IMR-90 (cell line): ENCODE measurements around the gene OPCML. TPM values are rescaled to one million over a fixed set of nuclear protein-coding genes. Genes with fewer than 3 reads are reported as not detected.

Experiments
- ATAC-seq: fragments of 200-7000 bp; cut with Tn5 transposase; 2 replicates; pipeline ENCODE4 v1.9.1; 2020; ENCODE audit warnings: low read depth, mild to moderate bottlenecking, moderate library complexity
- BruUV-seq: library from RNA; stranded (reverse); fragments of 400-500 nt; replicated peaks from 2 replicates; lab custom pipeline; 2021; lab: Mats Ljungman, UMichigan
- CTCF ChIA-PET: fragments of 300-600 bp; formaldehyde crosslinking; extraction: SDS; loops from one replicate; lab custom pipeline; 2021; ENCODE audit warnings: antibody characterized with exemption; lab: Yijun Ruan, JAX
- POLR2A ChIA-PET: fragments of 300-600 bp; sonication (Branson Sonifier 250); formaldehyde crosslinking; loops from one replicate; lab custom pipeline; 2022; ENCODE audit warnings: antibody characterized with exemption; ENCODE audit not compliant: unreplicated experiment; lab: Charles Lee
- DNase-seq: peaks from one replicate; pipeline ENCODE4 v3.0.0; 2013
- H2AFZ ChIP-seq: replicated peaks from 2 replicates; pipeline ENCODE3; 2013; ENCODE audit warnings: low read length, mild to moderate bottlenecking; ENCODE audit not compliant: poor library complexity
- H2AK5ac ChIP-seq: 2 replicates; pipeline ENCODE4 v1.6.1; 2013; ENCODE audit warnings: low read depth, low read length, inconsistent platforms
- H2AK9ac ChIP-seq: replicated peaks from 2 replicates; pipeline ENCODE3; 2013; ENCODE audit warnings: mild to moderate bottlenecking, low read depth, low read length, moderate library complexity; ENCODE audit not compliant: poor library complexity
- H2BK120ac ChIP-seq: 2 replicates; pipeline ENCODE4 v1.6.1; 2013; ENCODE audit warnings: low read depth, low read length, inconsistent platforms
- H2BK15ac ChIP-seq: 3 replicates; pipeline ENCODE4 v1.6.1; 2013; ENCODE audit warnings: low read depth, low read length, inconsistent platforms
- H2BK20ac ChIP-seq: 2 replicates; pipeline ENCODE4 v1.6.1; 2013; ENCODE audit warnings: low read depth, mild to moderate bottlenecking, inconsistent platforms, low read length, moderate library complexity
- H2BK5ac ChIP-seq: 2 replicates; pipeline ENCODE4 v1.6.1; 2013; ENCODE audit warnings: mild to moderate bottlenecking, low read depth, low read length, inconsistent platforms; ENCODE audit not compliant: poor library complexity, severe bottlenecking
- H3K14ac ChIP-seq: replicated peaks from 2 replicates; pipeline ENCODE4 v1.6.1; 2013; ENCODE audit warnings: low read depth, low read length, inconsistent platforms
- H3K18ac ChIP-seq: 2 replicates; pipeline ENCODE4 v1.6.1; 2013; ENCODE audit warnings: low read depth, low read length, control low read depth
- H3K23ac ChIP-seq: 2 replicates; pipeline ENCODE4 v1.6.1; 2013; ENCODE audit warnings: low read depth, low read length, inconsistent platforms
- H3K27ac ChIP-seq: 2 replicates; pipeline ENCODE4 v1.5.1; 2013; ENCODE audit warnings: mild to moderate bottlenecking, control low read depth, low read length; ENCODE audit not compliant: insufficient read depth
- H3K27me3 ChIP-seq: 2 replicates; pipeline ENCODE4 v1.6.1; 2013; ENCODE audit warnings: low read length; ENCODE audit not compliant: control insufficient read depth, insufficient read depth
- H3K36me3 ChIP-seq: 2 replicates; pipeline ENCODE4 v1.6.1; 2013; ENCODE audit warnings: low read length, mixed read lengths; ENCODE audit not compliant: control insufficient read depth, insufficient read depth
- H3K4ac ChIP-seq: 2 replicates; pipeline ENCODE4 v1.6.1; 2013; ENCODE audit warnings: low read depth, low read length, inconsistent platforms
- H3K4me1 ChIP-seq: 2 replicates; pipeline ENCODE4 v1.6.1; 2013; ENCODE audit warnings: low read length, mixed read lengths; ENCODE audit not compliant: control insufficient read depth, insufficient read depth
- H3K4me2 ChIP-seq: 2 replicates; pipeline ENCODE4 v1.6.1; 2013; ENCODE audit warnings: low read depth, mild to moderate bottlenecking, control low read depth, low read length, moderate library complexity
- H3K4me3 ChIP-seq: 2 replicates; pipeline ENCODE4 v1.5.1; 2013; ENCODE audit warnings: low read depth, mild to moderate bottlenecking, control low read depth, low read length, moderate library complexity; ENCODE audit not compliant: insufficient read depth
- H3K56ac ChIP-seq: 2 replicates; pipeline ENCODE4 v1.6.1; 2013; ENCODE audit warnings: low read length, inconsistent platforms; ENCODE audit not compliant: insufficient read depth; ENCODE audit errors: extremely low read depth
- H3K79me1 ChIP-seq, 2 experiments: 2 replicates each; pipeline ENCODE4 v1.6.1; 2013; ENCODE audit warnings: low read length in 2 of 2, inconsistent platforms in 1 of 2, low read depth in 1 of 2
- H3K9ac ChIP-seq: 2 replicates; pipeline ENCODE4 v1.6.1; 2013; ENCODE audit warnings: low read depth, low read length, control low read depth
- H3K9me1 ChIP-seq: 2 replicates; pipeline ENCODE4 v1.6.1; 2013; ENCODE audit warnings: low read length, inconsistent platforms; ENCODE audit not compliant: insufficient read depth
- H3K9me3 ChIP-seq: 2 replicates; pipeline ENCODE4 v1.6.1; 2013; ENCODE audit warnings: low read length; ENCODE audit not compliant: control insufficient read depth, insufficient read depth
- H4K20me1 ChIP-seq: 2 replicates; pipeline ENCODE4 v1.6.1; 2013; ENCODE audit warnings: low read length, inconsistent platforms; ENCODE audit not compliant: insufficient read depth
- H4K5ac ChIP-seq: 2 replicates; pipeline ENCODE4 v1.6.1; 2013; ENCODE audit warnings: mild to moderate bottlenecking, low read depth, low read length, control low read depth
- H4K8ac ChIP-seq, 2 experiments: 2 replicates each; pipeline ENCODE4 v1.6.1; 2013; ENCODE audit warnings: low read depth in 2 of 2, low read length in 2 of 2, control low read depth in 1 of 2, inconsistent platforms in 1 of 2
- H4K91ac ChIP-seq: 2 replicates; pipeline ENCODE4 v1.6.1; 2013; ENCODE audit warnings: low read depth, low read length, inconsistent platforms; ENCODE audit not compliant: insufficient read depth
- BHLHE40 ChIP-seq: fragments of 150-350 bp; IDR thresholded peaks from 2 replicates; pipeline ENCODE4 v1.6.1; 2016; ENCODE audit warnings: mild to moderate bottlenecking, low read depth, low read length
- CEBPB ChIP-seq: IDR thresholded peaks from 2 replicates; pipeline ENCODE4 v1.6.1; 2012; ENCODE audit warnings: low read depth, low read length, improper control_type of control experiment
- CHD1 ChIP-seq: IDR thresholded peaks from 2 replicates; pipeline ENCODE4 v1.6.1; 2012; ENCODE audit warnings: low read depth, low read length, improper control_type of control experiment
- CTCF ChIP-seq: conservative IDR thresholded peaks from 2 replicates; pipeline ENCODE4 v1.5.1; 2012; ENCODE audit warnings: mild to moderate bottlenecking, low read depth, low read length, improper control_type of control experiment
- ELK1 ChIP-seq: fragments of 150-350 bp; IDR thresholded peaks from 2 replicates; pipeline ENCODE4 v1.6.1; 2016; ENCODE audit warnings: low read depth, mild to moderate bottlenecking, low read length, moderate library complexity, borderline replicate concordance
- FOS ChIP-seq: fragments of 150-350 bp; IDR thresholded peaks from 2 replicates; pipeline ENCODE4 v1.6.1; 2016; ENCODE audit warnings: low read depth, low read length
- MAFK ChIP-seq: IDR thresholded peaks from 2 replicates; pipeline ENCODE4 v1.6.1; 2012; ENCODE audit warnings: low read depth, low read length, improper control_type of control experiment
- MAZ ChIP-seq: IDR thresholded peaks from 2 replicates; pipeline ENCODE4 v1.6.1; 2012; ENCODE audit warnings: low read depth, mild to moderate bottlenecking, low read length, improper control_type of control experiment, moderate library complexity, borderline replicate concordance
- MXI1 ChIP-seq: IDR thresholded peaks from 2 replicates; pipeline ENCODE4 v1.6.1; 2012; ENCODE audit warnings: low read depth, mild to moderate bottlenecking, low read length, moderate library complexity, borderline replicate concordance
- NFE2L2 ChIP-seq: fragments of 150-350 bp; IDR thresholded peaks from 2 replicates; pipeline ENCODE4 v1.6.1; 2016; ENCODE audit warnings: low read depth, mild to moderate bottlenecking, low read length
- POLR2A ChIP-seq: IDR thresholded peaks from 2 replicates; pipeline ENCODE4 v1.6.1; 2012; ENCODE audit warnings: mild to moderate bottlenecking, low read depth, low read length
- RAD21 ChIP-seq: IDR thresholded peaks from 2 replicates; pipeline ENCODE4 v1.6.1; 2012; ENCODE audit warnings: low read length, improper control_type of control experiment
- RCOR1 ChIP-seq: IDR thresholded peaks from 2 replicates; pipeline ENCODE4 v1.6.1; 2012; ENCODE audit warnings: mild to moderate bottlenecking, low read length, improper control_type of control experiment; ENCODE audit not compliant: insufficient replicate concordance
- RFX5 ChIP-seq: IDR thresholded peaks from 2 replicates; pipeline ENCODE4 v1.8.0; 2012; ENCODE audit warnings: low read depth, mild to moderate bottlenecking, low read length, moderate library complexity
- SMC3 ChIP-seq: fragments of 150-350 bp; IDR thresholded peaks from 2 replicates; pipeline ENCODE4 v1.6.1; 2016; ENCODE audit warnings: low read depth, mild to moderate bottlenecking, antibody characterized with exemption, low read length, moderate library complexity
- USF2 ChIP-seq: fragments of 150-350 bp; IDR thresholded peaks from 2 replicates; pipeline ENCODE4 v1.6.1; 2017; ENCODE audit warnings: mild to moderate bottlenecking, antibody characterized with exemption, low read length, low read depth
- WGBS, 2 experiments: methylation state at CpG; one replicate each; pipeline versions ENCODE4 v1.1.5 to v1.1.7; 2013; ENCODE audit warnings: missing lambda C conversion rate in 2 of 2; ENCODE audit not compliant: insufficient read length in 1 of 2; ENCODE audit errors: extremely low coverage in 2 of 2; 5-methylcytosine and 5-hydroxymethylcytosine counted together
- dilution Hi-C: fragments of 300-500 bp; cut with HindIII; formaldehyde crosslinking; loops from one replicate; pipeline ENCODE4 v1.14.3; 2018; ENCODE audit warnings: low sequenced_read_pairs; ENCODE audit not compliant: unreplicated experiment
- in situ Hi-C: fragments of 300-500 bp; cut with MboI; formaldehyde crosslinking; loops from 3 replicates; pipeline ENCODE4 v1.14.3; 2019; ENCODE audit warnings: low sequenced_read_pairs, inconsistent platforms, mixed read lengths
- intact Hi-C: fragments of 100-400 bp; cut with micrococcal nuclease; formaldehyde crosslinking; loops from 2 replicates; pipeline ENCODE4 v1.10.0; 2022
- polyA plus RNA-seq, 3 experiments: library from polyadenylated mRNA; depleted of rRNA; stranded (reverse); fragments of >200 nt; gene quantifications; 2 replicates each; pipeline ENCODE4 v1.2.3, GENCODE V29; 2012; ENCODE audit warnings: low replicate concordance in 1 of 3
- total RNA-seq: library from RNA; depleted of rRNA; stranded (reverse); fragments of >200 nt; gene quantifications from 2 replicates; pipeline ENCODE4 v1.2.3, GENCODE V29; 2012

Gene OPCML
- total and polyA plus RNA-seq, 2 of the 4 experiments (the other 2 are of a cell fraction) = under 0.01 to 2.6 TPM

GRCh38 chr11:133507185-133507584 is 25.1 kb downstream of the OPCML start:
- Histone ChIP-seq H3K9me1 (no peaks in the 10 kb centered on the region), H3K4me2 (no peak overlapping the region), H3K18ac (no peak overlapping the region), H3K4ac (no peak overlapping the region), H2BK15ac (no peak overlapping the region), H2AK9ac (no peak overlapping the region), H3K9me3 (peaks cover 30% of the 10 kb centered on the region), H3K27ac (no peak overlapping the region), H2AFZ (no peak overlapping the region), H4K20me1 (no peaks in the 10 kb centered on the region), H3K56ac (no peak overlapping the region), H3K79me1 (no peaks in the 10 kb centered on the region), H3K23ac (no peak overlapping the region), H2AK5ac (no peak overlapping the region), H4K5ac (no peak overlapping the region), H3K4me1 (no peaks in the 10 kb centered on the region), H2BK120ac (no peak overlapping the region), H3K14ac (no peak overlapping the region), H3K9ac (no peak overlapping the region), H2BK5ac (no peak overlapping the region), H4K91ac (no peak overlapping the region), H3K36me3 (no peaks in the 10 kb centered on the region), H3K4me3 (no peak overlapping the region), H3K27me3 (no peaks in the 10 kb centered on the region), H2BK20ac (no peak overlapping the region), H4K8ac (no peak overlapping the region)
- no peak for TF ChIP-seq FOS
- TF ChIP-seq RCOR1 = no peak
- no peak for TF ChIP-seq SMC3
- no peak for TF ChIP-seq CHD1
- TF ChIP-seq CTCF = no peak
- no peak for TF ChIP-seq NFE2L2
- TF ChIP-seq MAFK = no peak
- no peak for TF ChIP-seq USF2
- no peak for TF ChIP-seq MAZ
- no peak for TF ChIP-seq BHLHE40
- TF ChIP-seq CEBPB = no peak
- TF ChIP-seq POLR2A = no peak
- no peak for TF ChIP-seq RFX5
- no peak for TF ChIP-seq MXI1
- no peak for TF ChIP-seq RAD21
- TF ChIP-seq ELK1 = no peak
- no TSS peak for BruUV-seq
- intact Hi-C loops (no loop called here), dilution Hi-C loops (no loop called here), in situ Hi-C loops (no loop called here)
- DNase-seq = no peak
- no CpG with 5 or more reads among the region's 4 CpGs for WGBS, 2 experiments
- POLR2A ChIA-PET = no interaction called here
- CTCF ChIA-PET = no interaction called here
- ATAC-seq = no peak
